Measurements from ENCODE around the gene TNNC1.

TNNC1 gene

GRCh38 chr3:52401551-52401950, 52.3 kb downstream of the TNNC1 start:
- DNase-seq (ENCODE audit: low read depth), result no peak

All from stimulated activated CD4-positive, alpha-beta T cell treated with anti-CD3 and anti-CD28 coated beads, Interleukin-2, amount 100 ng/mL, for 4 hours (primary cell).